Measurements from ENCODE around the gene C12orf42. TPM values are rescaled to one million over a fixed set of nuclear protein-coding genes. Genes with fewer than 3 reads are reported as not detected.

C12orf42 gene
- total RNA-seq, 6 donors from 2014 or later, result not detected

GRCh38 chr12:103530307-103531066, 34.7 kb upstream of the C12orf42 start:
- WGBS, 2 donors, result 40 to 46% methylated on average over 15 of the region's 15 CpGs
- no peak for ATAC-seq (ENCODE audit: low FRiP score in 2 of 2)
- TF ChIP-seq POLR2A (IDR thresholded peaks at IDR 0.05) (no peak), EP300 (IDR thresholded peaks at IDR 0.05) (no peak), CTCF (IDR thresholded peaks at IDR 0.05) (no peak), POLR2AphosphoS5 (IDR thresholded peaks at IDR 0.05) (no peak)

GRCh38 chr12:103529306-103529705, 33.5 kb upstream of the C12orf42 start:
- Histone ChIP-seq H3K36me3 (no peaks in the 10 kb centered on the region), H3K27ac (no peak overlapping the region)
- WGBS, 2 donors, result 62 to 74% methylated on average over 4 of the region's 4 CpGs

More at GRCh38 chr12:103530307-103531066, 34.7 kb upstream of the C12orf42 start:
- Histone ChIP-seq H3K27ac (no peak overlapping the region), H3K4me3 (no peak overlapping the region), H3K27me3 (no peaks in the 10 kb centered on the region), H3K36me3 (no peaks in the 10 kb centered on the region), H3K9me3 (no peaks in the 10 kb centered on the region), H3K4me1 (no peaks in the 10 kb centered on the region)
- peak in 1 of 2 donors; percentile 4 for DNase-seq

GRCh38 chr12:103524238-103524875, 28.6 kb upstream of the C12orf42 start:
- Histone ChIP-seq H3K9me3 (no peaks in the 10 kb centered on the region), H3K4me1 (no peaks in the 10 kb centered on the region), H3K36me3 (no peaks in the 10 kb centered on the region), H3K4me3 (no peak overlapping the region), H3K27ac (no peak overlapping the region), H3K27me3 (no peaks in the 10 kb centered on the region)
- DNase-seq, result no peak
- ATAC-seq (ENCODE audit: low FRiP score in 2 of 2), result no peak
- 54 to 62% methylated on average over 4 of the region's 4 CpGs for WGBS, 2 donors
- TF ChIP-seq EP300 (IDR thresholded peaks at IDR 0.05) (no peak), CTCF (IDR thresholded peaks at IDR 0.05) (no peak), POLR2A (IDR thresholded peaks at IDR 0.05) (no peak), POLR2AphosphoS5 (IDR thresholded peaks at IDR 0.05) (no peak)

More at GRCh38 chr12:103529306-103529705, 33.5 kb upstream of the C12orf42 start:
- no peak for DNase-seq
- Histone ChIP-seq H3K9me3 (no peaks in the 10 kb centered on the region), H3K27me3 (no peaks in the 10 kb centered on the region), H3K4me1 (no peaks in the 10 kb centered on the region), H3K4me3 (no peak overlapping the region)
- no peak for TF ChIP-seq CTCF (IDR thresholded peaks at IDR 0.05)
- no peak for TF ChIP-seq POLR2AphosphoS5 (IDR thresholded peaks at IDR 0.05)
- no peak for TF ChIP-seq EP300 (IDR thresholded peaks at IDR 0.05)
- TF ChIP-seq POLR2A (IDR thresholded peaks at IDR 0.05), result no peak
- ATAC-seq (ENCODE audit: low FRiP score in 2 of 2), result no peak

GRCh38 chr12:103523771-103524170, 28.0 kb upstream of the C12orf42 start:
- no peak overlapping the region for H3K4me3 ChIP-seq
- ATAC-seq (ENCODE audit: low FRiP score in 2 of 2) (no peak), DNase-seq (no peak)
- H3K27ac ChIP-seq, result no peak overlapping the region
- H3K9me3 ChIP-seq, result no peaks in the 10 kb centered on the region
- H3K4me1 ChIP-seq, result no peaks in the 10 kb centered on the region
- no peaks in the 10 kb centered on the region for H3K27me3 ChIP-seq
- no peaks in the 10 kb centered on the region for H3K36me3 ChIP-seq
- TF ChIP-seq POLR2AphosphoS5 (IDR thresholded peaks at IDR 0.05), result no peak
- WGBS, 2 donors, result 80 to 93% methylated on average over 1 of the region's 1 CpG

GRCh38 chr12:103520686-103521215, 25.0 kb upstream of the C12orf42 start:
- H3K27ac ChIP-seq, result no peak overlapping the region
- no peak for ATAC-seq (ENCODE audit: low FRiP score in 2 of 2)
- no peaks in the 10 kb centered on the region for H3K4me1 ChIP-seq
- no peaks in the 10 kb centered on the region for H3K9me3 ChIP-seq
- WGBS, 2 donors, result 71 to 80% methylated on average over 2 of the region's 2 CpGs
- no peaks in the 10 kb centered on the region for H3K27me3 ChIP-seq
- no peak for DNase-seq
- no peak overlapping the region for H3K4me3 ChIP-seq
- no peak for TF ChIP-seq EP300 (IDR thresholded peaks at IDR 0.05)
- no peak for TF ChIP-seq CTCF (IDR thresholded peaks at IDR 0.05)
- TF ChIP-seq POLR2A (IDR thresholded peaks at IDR 0.05), result no peak
- no peak for TF ChIP-seq POLR2AphosphoS5 (IDR thresholded peaks at IDR 0.05)
- H3K36me3 ChIP-seq, result no peaks in the 10 kb centered on the region

Measured in upper lobe of left lung (tissue), 6 donors.